Chondrocyte (in vitro differentiated cells): ENCODE data around the gene SLC8A1. TPM values are rescaled to one million over a fixed set of nuclear protein-coding genes. Genes with fewer than 3 reads are reported as not detected.

Experiments used
- DNase-seq: peaks from one replicate; pipeline ENCODE4 v3.0.0; 2021; ENCODE audit warnings: mixed read lengths, low spot score
- H3K27ac Mint-ChIP-seq: one replicate; pipeline ENCODE4 v1.8.0; 2021; ENCODE audit warnings: mild to moderate bottlenecking, moderate library complexity, mixed read lengths; ENCODE audit not compliant: unreplicated experiment
- H3K27me3 Mint-ChIP-seq: 2 replicates; pipeline ENCODE4 v1.8.0; 2021; ENCODE audit warnings: low read depth, mixed read lengths
- H3K36me3 Mint-ChIP-seq: 2 replicates; pipeline ENCODE4 v1.8.0; 2021; ENCODE audit warnings: low read depth, mixed read lengths
- H3K4me1 Mint-ChIP-seq: 2 replicates; pipeline ENCODE4 v1.8.0; 2021; ENCODE audit warnings: low read depth, mild to moderate bottlenecking, mixed read lengths
- H3K4me3 Mint-ChIP-seq: one replicate; pipeline ENCODE4 v1.8.0; 2021; ENCODE audit warnings: mild to moderate bottlenecking, moderate library complexity, mixed read lengths; ENCODE audit not compliant: unreplicated experiment
- H3K9me3 Mint-ChIP-seq: 2 replicates; pipeline ENCODE4 v1.8.0; 2021; ENCODE audit warnings: low read depth, mixed read lengths
- CTCF ChIP-seq: fragments of 200-600 bp; sonication (generic); IDR thresholded peaks from 2 replicates; pipeline ENCODE4 v1.5.0; 2021; ENCODE audit warnings: antibody characterized with exemption, mild to moderate bottlenecking, moderate library complexity
- total RNA-seq: library from RNA; stranded (reverse); gene quantifications from 3 replicates; pipeline ENCODE4 v1.2.1, GENCODE V29; 2021

SLC8A1 gene
- total RNA-seq, 1 donor from 2014 or later = 53.7 TPM

- Mint-ChIP-seq H3K4me3 (no peak overlapping the region), H3K36me3 (peaks cover 15% of the 10 kb centered on the region), H3K27me3 (no peaks in the 10 kb centered on the region), H3K27ac (no peak overlapping the region), H3K4me1 (peaks cover 7% of the 10 kb centered on the region), H3K9me3 (peaks cover 17% of the 10 kb centered on the region)
- no peak for TF ChIP-seq CTCF
- no peak for DNase-seq
Observed at GRCh38 chr2:40380721-40381120, 71.2 kb downstream of the SLC8A1 start.

- no peak for TF ChIP-seq CTCF
- no peak for DNase-seq
- Mint-ChIP-seq H3K36me3 (peaks cover 15% of the 10 kb centered on the region), H3K27ac (no peak overlapping the region), H3K9me3 (peaks cover 17% of the 10 kb centered on the region), H3K4me3 (no peak overlapping the region), H3K4me1 (peaks cover 7% of the 10 kb centered on the region), H3K27me3 (no peaks in the 10 kb centered on the region)
Observed at GRCh38 chr2:40380041-40380440, 71.8 kb downstream of the SLC8A1 start.

GRCh38 chr2:40374543-40375240, 77.2 kb downstream of the SLC8A1 start:
- no peak for TF ChIP-seq CTCF
- Mint-ChIP-seq H3K4me1 (peaks cover 40% of the 10 kb centered on the region), H3K9me3 (peaks cover 3% of the 10 kb centered on the region), H3K4me3 (no peak overlapping the region), H3K27me3 (no peaks in the 10 kb centered on the region), H3K36me3 (peaks cover 4% of the 10 kb centered on the region), H3K27ac (no peak overlapping the region)
- no peak for DNase-seq

- TF ChIP-seq CTCF = no peak
- no peak for DNase-seq
- Mint-ChIP-seq H3K27me3 (no peaks in the 10 kb centered on the region), H3K9me3 (no peaks in the 10 kb centered on the region), H3K4me3 (no peak overlapping the region), H3K36me3 (no peaks in the 10 kb centered on the region), H3K27ac (peak overlapping the region; percentile 91), H3K4me1 (peaks cover 44% of the 10 kb centered on the region)
Observed at GRCh38 chr2:40373111-40373510, 78.8 kb downstream of the SLC8A1 start.

GRCh38 chr2:40372283-40372985, 79.5 kb downstream of the SLC8A1 start:
- no peaks in the 10 kb centered on the region for H3K27me3 Mint-ChIP-seq
- peaks cover 50% of the 10 kb centered on the region for H3K4me1 Mint-ChIP-seq
- H3K4me3 Mint-ChIP-seq = no peak overlapping the region
- no peak for TF ChIP-seq CTCF
- H3K9me3 Mint-ChIP-seq = no peaks in the 10 kb centered on the region
- no peak for DNase-seq
- H3K27ac Mint-ChIP-seq = peak overlapping the region; percentile 91
- H3K36me3 Mint-ChIP-seq = no peaks in the 10 kb centered on the region
